Heart left ventricle (tissue), 16 donors: ENCODE results near the gene PRR29. TPM values are rescaled to one million over a fixed set of nuclear protein-coding genes. Genes with fewer than 3 reads are reported as not detected.

Experiments
- ATAC-seq, 4 donors: fragments of 200-7000 bp; cut with Tn5 transposase; one replicate each; pipeline ENCODE4 v1.9.1; 2020 to 2022; ENCODE audit warnings: moderate library complexity in 4 of 4, mild to moderate bottlenecking in 3 of 4, moderate number of reproducible peaks in 1 of 4
- DNase-seq, 5 donors: peaks; one replicate each; pipeline ENCODE4 v3.0.0-alpha.2; 2020
- H3K27ac ChIP-seq, 12 donors: fragments of 200-600 bp; sonication (generic) in 4 of 12; one replicate each; pipeline versions ENCODE4 v1.5.0 to v1.8.0; 2016 to 2022; ENCODE audit warnings: mild to moderate bottlenecking in 2 of 12
- H3K27me3 ChIP-seq, 9 donors: fragments of 200-600 bp; sonication (generic) in 2 of 9; one replicate each; pipeline versions ENCODE4 v1.5.1 to v1.8.0; 2016 to 2022; ENCODE audit warnings: mild to moderate bottlenecking in 3 of 9
- H3K36me3 ChIP-seq, 9 donors: fragments of 200-600 bp; sonication (generic) in 2 of 9; one replicate each; pipeline versions ENCODE4 v1.5.0 to v1.8.0; 2018 to 2022; ENCODE audit warnings: mild to moderate bottlenecking in 2 of 9
- H3K4me1 ChIP-seq, 12 donors: fragments of 200-600 bp; sonication (generic) in 4 of 12; one replicate each; pipeline versions ENCODE4 v1.5.0 to v1.8.0; 2016 to 2022; ENCODE audit warnings: mild to moderate bottlenecking in 3 of 12
- H3K4me3 ChIP-seq, 12 donors: fragments of 200-600 bp; sonication (generic) in 4 of 12; one replicate each; pipeline versions ENCODE4 v1.5.0 to v1.8.0; 2017 to 2022; ENCODE audit warnings: mild to moderate bottlenecking in 9 of 12, moderate library complexity in 4 of 12
- H3K9me3 ChIP-seq, 12 donors: fragments of 200-600 bp; sonication (generic) in 4 of 12; one replicate each; pipeline versions ENCODE4 v1.5.0 to v1.8.0; 2016 to 2022; ENCODE audit warnings: mild to moderate bottlenecking in 1 of 12
- CTCF ChIP-seq, 12 donors: fragments of 200-600 bp; sonication (generic) in 4 of 12; IDR thresholded peaks; one replicate each; pipeline versions ENCODE4 v1.5.0 to v1.8.0; 2018 to 2022; ENCODE audit warnings: antibody characterized with exemption in 12 of 12, mild to moderate bottlenecking in 5 of 12
- POLR2A ChIP-seq, 2 donors: fragments of 450-650 bp; IDR thresholded peaks; one replicate each; pipeline ENCODE4 v1.6.1; 2017; ENCODE audit warnings: antibody characterized with exemption in 2 of 2, mild to moderate bottlenecking in 2 of 2, moderate library complexity in 2 of 2
- WGBS, 4 donors: extraction: QIAGEN DNeasy Blood & Tissue Kit in 2 of 4; methylation state at CpG; one replicate each; pipeline versions ENCODE4 v1.1.5 to v1.1.7; 2013 to 2018; 5-methylcytosine and 5-hydroxymethylcytosine counted together
- intact Hi-C, 10 donors: fragments of 100-400 bp; cut with DNase I; formaldehyde crosslinking; loops; one replicate each; pipeline versions ENCODE4 v1.11.1 to v1.14.2; 2022
- polyA plus RNA-seq, 2 donors: library from polyadenylated mRNA; stranded (reverse); fragments of 200-250 nt; gene quantifications; one replicate each; pipeline ENCODE4 v1.2.3, GENCODE V29; 2013
- total RNA-seq, 9 donors: library from RNA; depleted of rRNA in 2 of 9; stranded (reverse); fragments of >200 nt in 2 of 9; fragmentation: NEBNext Ultra II Directional in 3 of 9; extraction: Animal tissue kit (Norgen Biotek cat#: 25700) in 3 of 9; gene quantifications; one replicate each; pipeline versions ENCODE4 v1.1.0 to v1.2.4, GENCODE V29; 2016 to 2023
- donor health status: ischemic (EF 13 %, LVEDD 7.1; RV severe dilation, severe dysfunction).
- donor health status: healthy with polysubstance abuse.
- donor health status: DM: no; HTN: yes; CAD: no.
- donor health status: DM: no; HTN: no; CAD: no.
- donor health status: ischemic (EF 25% LVEDD 6.9; RV normal size, moderate dysfunction).
- donor health status: ischemic (EF 25% LVEDD 5.7; RV mildly dilated, moderate dysfunction).
- donor health status: healthy.
- donor health status: DM: yes; HTN: yes; CAD: no.
- donor health status: ischemic (EF 35%, LVEDD 5.7; RV mildly dilated, moderate dysfunction).
- donor health status: nonischemic (EF 11% LVEDD 7.7; RV severe dilation, severe dysfunction).
- donor health status: DM: yes; HTN: yes; CAD: no.
- donor health status: PGD.
- donor health status: ischemic (EF 29% LVEDD 5.4; RV normal size, mild dysfunction).
- donor health status: nonischemic (EF 23%, LVEDD 6.1; RV moderate dilation, normal function).

PRR29 gene
- total and polyA plus RNA-seq, 11 donors = 0.15 to 1.8 (median 0.26) TPM; not detected in 3

DNA sequence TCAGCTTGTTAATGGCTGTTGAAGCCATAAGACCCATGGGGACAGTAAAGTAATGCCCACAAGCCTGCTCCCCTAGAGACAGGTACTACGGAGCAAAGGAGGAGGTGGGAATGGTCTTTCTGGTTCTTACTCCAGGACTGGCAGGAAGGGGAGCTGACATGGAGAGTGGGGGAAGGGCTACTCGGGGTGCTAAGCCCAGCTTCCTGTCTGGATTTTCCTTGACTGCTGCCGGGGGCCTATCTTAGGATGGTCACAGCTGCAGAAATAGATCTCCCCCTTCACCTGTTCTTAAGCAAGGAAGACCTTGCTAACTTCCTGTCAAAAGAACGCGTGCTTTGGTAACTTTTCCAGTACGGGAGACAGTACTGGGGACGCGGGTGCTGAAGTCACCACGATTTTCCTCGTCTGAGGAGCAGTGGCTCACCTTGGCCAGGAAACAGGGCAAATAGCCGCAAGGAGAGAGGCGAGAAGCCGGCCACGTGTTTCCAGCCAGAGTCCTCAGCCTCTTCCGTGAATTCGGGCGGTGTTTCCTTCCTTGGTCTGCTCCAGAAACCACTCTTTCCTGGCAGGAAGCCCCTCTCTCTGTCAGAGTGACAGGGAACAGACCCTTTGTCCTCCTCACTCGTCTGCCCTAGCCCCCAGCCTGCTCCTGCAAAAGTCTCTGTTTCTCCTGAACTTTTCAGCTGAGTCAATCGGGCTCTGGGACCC lies 656 bp upstream of the PRR29 start:
- ATAC-seq = peak in 2 of 4 donors; percentile 2 to 38
- peaks cover 0 to 28% (median 12%) of the 10 kb centered on the region in 9 donors for H3K27me3 ChIP-seq
- H3K27ac ChIP-seq = peak overlapping the region; percentile 14 to 85 (median 62)
- peaks cover 3 to 56% (median 24%) of the 10 kb centered on the region in 12 donors for H3K4me1 ChIP-seq
- H3K36me3 ChIP-seq = peaks cover 0 to 4% (median under 1%) of the 10 kb centered on the region in 9 donors
- intact Hi-C loops = no loop called here
- peak overlapping the region in 11 of 12 donors; percentile 38 to 71 (median 61) for H3K4me3 ChIP-seq
- TF ChIP-seq POLR2A (IDR thresholded peaks at IDR 0.05) (no peak), CTCF (IDR thresholded peaks at IDR 0.05) (no peak)
- peak in 3 of 5 donors; percentile 49 to 62 (median 52) for DNase-seq
- H3K9me3 ChIP-seq = no peaks in the 10 kb centered on the region
- 12 to 22% (median 18%) methylated on average over 18 to 19 of the region's 19 CpGs for WGBS, 4 donors

GRCh38 chr17:63998721-63999679 lies 849 bp downstream of the PRR29 start:
- TF ChIP-seq CTCF (IDR thresholded peaks at IDR 0.05) (no peak), POLR2A (IDR thresholded peaks at IDR 0.05) (no peak)
- intact Hi-C loops = loop anchor here in 1 of 10 donors (1.0 kb wide), 1 partner anchor 16 kb away; no protein-coding TSS in a partner anchor
- DNase-seq (peak in 1 of 5 donors; percentile 60), ATAC-seq (no peak)
- H3K4me3 ChIP-seq = peak overlapping the region; percentile 24 to 71 (median 61)
- peaks cover 0 to 28% (median 12%) of the 10 kb centered on the region in 9 donors for H3K27me3 ChIP-seq
- peaks cover 0 to 18% (median 4%) of the 10 kb centered on the region in 9 donors for H3K36me3 ChIP-seq
- peak overlapping the region in 6 of 12 donors; percentile 38 to 85 (median 73) for H3K27ac ChIP-seq
- H3K4me1 ChIP-seq = peaks cover 3 to 51% (median 25%) of the 10 kb centered on the region in 12 donors
- no peaks in the 10 kb centered on the region for H3K9me3 ChIP-seq
- WGBS, 4 donors = 23 to 64% (median 33%) methylated on average over 7 to 33 of the region's 33 CpGs

DNA sequence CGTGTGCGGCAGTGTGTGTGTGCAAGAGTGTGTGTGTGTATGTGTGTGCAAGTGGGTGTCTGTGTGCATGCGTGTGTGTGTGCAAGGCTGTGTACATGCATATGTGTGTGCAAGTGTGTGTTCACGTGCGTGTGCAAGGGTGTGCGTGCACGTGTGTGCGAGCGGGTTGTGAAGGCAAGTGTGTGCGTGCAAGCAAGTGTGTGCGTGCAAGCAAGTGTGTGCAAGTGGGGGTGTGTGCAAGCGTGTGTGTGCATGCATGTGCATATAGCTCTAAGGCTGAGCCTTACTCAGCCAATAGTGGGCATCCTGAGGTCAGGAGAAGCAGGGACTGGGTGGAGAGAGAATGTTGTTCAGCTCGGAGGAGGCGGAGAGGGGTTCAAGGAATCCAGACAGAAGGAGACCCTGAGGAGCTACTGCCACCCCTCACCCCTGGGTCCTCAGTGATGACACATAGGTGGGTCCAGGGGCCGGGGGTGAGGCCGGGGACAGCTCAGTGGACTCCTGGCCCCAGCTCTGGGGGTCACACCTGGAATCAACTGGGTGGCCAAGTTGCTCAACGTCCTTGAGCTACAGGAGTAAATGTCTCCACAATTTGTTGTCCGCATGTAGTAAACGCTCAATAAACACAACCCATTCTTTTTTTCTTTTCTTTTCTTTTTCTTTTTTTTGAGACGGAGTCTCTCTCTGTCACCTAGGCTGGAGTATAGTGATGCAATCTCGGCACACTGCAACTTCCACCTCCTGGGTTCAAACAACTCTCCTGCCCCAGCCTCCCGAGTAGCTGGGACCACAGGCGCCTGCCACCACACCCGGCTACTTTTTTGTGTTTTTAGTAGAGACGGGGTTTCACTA lies 1.8 kb downstream of the PRR29 start:
- intact Hi-C loops = loop anchor here in 1 of 10 donors (1.0 kb wide), 1 partner anchor 17 kb away; no protein-coding TSS in a partner anchor
- Histone ChIP-seq H3K36me3 (peaks cover 0 to 23% (median 10%) of the 10 kb centered on the region in 9 donors), H3K27me3 (peaks cover 0 to 28% (median 12%) of the 10 kb centered on the region in 9 donors), H3K9me3 (no peaks in the 10 kb centered on the region), H3K27ac (peak overlapping the region in 2 of 12 donors; percentile 71 to 92), H3K4me1 (peaks cover 3 to 53% (median 25%) of the 10 kb centered on the region in 12 donors), H3K4me3 (no peak overlapping the region)
- 81 to 87% (median 84%) methylated on average over 25 of the region's 25 CpGs for WGBS, 4 donors
- DNase-seq = peak in 1 of 5 donors; percentile 30
- ATAC-seq = no peak
- TF ChIP-seq POLR2A (IDR thresholded peaks at IDR 0.05) = no peak
- TF ChIP-seq CTCF (IDR thresholded peaks at IDR 0.05) = no peak
